Gastroesophageal sphincter (tissue), 3 donors: ENCODE results near the gene ALB.

Experiments
- POLR2A ChIP-seq, 2 donors: fragments of 450-650 bp; IDR thresholded peaks; one replicate each; pipeline ENCODE4 v1.6.1; 2017; ENCODE audit warnings: antibody characterized with exemption in 2 of 2, mild to moderate bottlenecking in 2 of 2, moderate library complexity in 1 of 2
- TF ChIP-seq, protein P1 (sequence below), 4 experiments: fragments of 200-600 bp in 2 of 4; fragments of 450-650 bp in 2 of 4; sonication (generic) in 1 of 4; IDR thresholded peaks; one replicate each; pipeline ENCODE4 v1.5.1; 2017 to 2019; ENCODE audit warnings: antibody characterized with exemption in 4 of 4, mild to moderate bottlenecking in 2 of 4, moderate library complexity in 2 of 4

- TF ChIP-seq, protein P1, sequence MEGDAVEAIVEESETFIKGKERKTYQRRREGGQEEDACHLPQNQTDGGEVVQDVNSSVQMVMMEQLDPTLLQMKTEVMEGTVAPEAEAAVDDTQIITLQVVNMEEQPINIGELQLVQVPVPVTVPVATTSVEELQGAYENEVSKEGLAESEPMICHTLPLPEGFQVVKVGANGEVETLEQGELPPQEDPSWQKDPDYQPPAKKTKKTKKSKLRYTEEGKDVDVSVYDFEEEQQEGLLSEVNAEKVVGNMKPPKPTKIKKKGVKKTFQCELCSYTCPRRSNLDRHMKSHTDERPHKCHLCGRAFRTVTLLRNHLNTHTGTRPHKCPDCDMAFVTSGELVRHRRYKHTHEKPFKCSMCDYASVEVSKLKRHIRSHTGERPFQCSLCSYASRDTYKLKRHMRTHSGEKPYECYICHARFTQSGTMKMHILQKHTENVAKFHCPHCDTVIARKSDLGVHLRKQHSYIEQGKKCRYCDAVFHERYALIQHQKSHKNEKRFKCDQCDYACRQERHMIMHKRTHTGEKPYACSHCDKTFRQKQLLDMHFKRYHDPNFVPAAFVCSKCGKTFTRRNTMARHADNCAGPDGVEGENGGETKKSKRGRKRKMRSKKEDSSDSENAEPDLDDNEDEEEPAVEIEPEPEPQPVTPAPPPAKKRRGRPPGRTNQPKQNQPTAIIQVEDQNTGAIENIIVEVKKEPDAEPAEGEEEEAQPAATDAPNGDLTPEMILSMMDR (IDR thresholded peaks at IDR 0.05): no peak
- no peak for TF ChIP-seq POLR2A (IDR thresholded peaks at IDR 0.05)
Observed at GRCh38 chr4:73392936-73393335, 11.2 kb upstream of the ALB start.
